GM21717 (cell line): ENCODE measurements around the gene RNF213.
"Not testable (repeated sequence)": the region's sequence is repeated elsewhere in the genome, so short reads cannot be mapped to it uniquely, and the experiment has no call there.

ENCODE experiments used
- ATAC-seq: cut with Tn5 transposase; IDR thresholded peaks from one replicate; pipeline ENCODE4 v1.9.1; 2021; ENCODE audit warnings: mild to moderate bottlenecking, moderate library complexity; ENCODE audit not compliant: unreplicated experiment

RNF213 gene

GRCh38 chr17:80223838-80224497, 36.7 kb upstream of the RNF213 start:
- no peak for ATAC-seq

GRCh38 chr17:80224683-80225082, 36.0 kb upstream of the RNF213 start:
- no peak for ATAC-seq

- no peak for ATAC-seq
These were observed 35.4 kb upstream of the RNF213 start for GRCh38 chr17:80225230-80225629.

- no peak for ATAC-seq
These were observed 33.5 kb upstream of the RNF213 start for GRCh38 chr17:80227156-80227555.

GRCh38 chr17:80227666-80228065, 33.0 kb upstream of the RNF213 start:
- no peak for ATAC-seq

- ATAC-seq = no peak
These were observed 32.2 kb upstream of the RNF213 start for GRCh38 chr17:80228477-80228876.

- no peak for ATAC-seq
These were observed 31.6 kb upstream of the RNF213 start for GRCh38 chr17:80229011-80229410.

- no peak for ATAC-seq
These were observed 28.2 kb upstream of the RNF213 start for GRCh38 chr17:80232438-80232837.

GRCh38 chr17:80233202-80233601, 27.4 kb upstream of the RNF213 start:
- ATAC-seq = no peak

GRCh38 chr17:80236911-80237310, 23.7 kb upstream of the RNF213 start:
- ATAC-seq = no peak

- ATAC-seq = no peak
These were observed 23.3 kb upstream of the RNF213 start for GRCh38 chr17:80237386-80237785.

- ATAC-seq = no peak
These were observed 18.1 kb upstream of the RNF213 start for GRCh38 chr17:80242505-80242904.

GRCh38 chr17:80243526-80244433, 16.9 kb upstream of the RNF213 start:
- no peak for ATAC-seq

GRCh38 chr17:80244448-80244847, 16.2 kb upstream of the RNF213 start:
- not testable (repeated sequence) for ATAC-seq

GRCh38 chr17:80244871-80245509, 15.7 kb upstream of the RNF213 start:
- ATAC-seq = no peak

- no peak for ATAC-seq
These were observed 14.9 kb upstream of the RNF213 start for GRCh38 chr17:80245566-80246265.

GRCh38 chr17:80246266-80246681, 14.4 kb upstream of the RNF213 start:
- no peak for ATAC-seq

GRCh38 chr17:80246726-80247125, 13.9 kb upstream of the RNF213 start:
- no peak for ATAC-seq

GRCh38 chr17:80247561-80247960, 13.1 kb upstream of the RNF213 start:
- ATAC-seq = no peak

GRCh38 chr17:80248001-80248893, 12.4 kb upstream of the RNF213 start:
- no peak for ATAC-seq
